M059J (cell line): ENCODE measurements around the gene TSPAN15. TPM values are rescaled to one million over a fixed set of nuclear protein-coding genes. Genes with fewer than 3 reads are reported as not detected.

Experiments
- DNase-seq: peaks from one replicate; pipeline ENCODE4 v3.0.0-alpha.2; 2012; ENCODE audit warnings: low read depth
- total RNA-seq: library from RNA; depleted of rRNA; stranded (reverse); fragments of >200 nt; shearing (Covaris generic); gene quantifications from 2 replicates; pipeline ENCODE4 v1.2.3, GENCODE V29; 2014; rRNA removed

Gene TSPAN15
- 109 and 179 TPM in 2 replicates for total RNA-seq

- DNase-seq, result peak; percentile 85
These were observed at the start of gene TSPAN15 for GRCh38 chr10:69451209-69451783. TSPAN15 (plus strand) TSS chr10:69451465; CDS start chr10:69451595, 130 bp downstream.

- DNase-seq, result no peak
These were observed 48.9 kb upstream of the TSPAN15 start for GRCh38 chr10:69402386-69402785.

GRCh38 chr10:69403066-69403465, 48.2 kb upstream of the TSPAN15 start:
- DNase-seq, result no peak

GRCh38 chr10:69403519-69403918, 47.7 kb upstream of the TSPAN15 start:
- peak; percentile 75 for DNase-seq

GRCh38 chr10:69404786-69405185, 46.5 kb upstream of the TSPAN15 start:
- no peak for DNase-seq

- DNase-seq, result no peak
These were observed 46.0 kb upstream of the TSPAN15 start for GRCh38 chr10:69405221-69405620.

GRCh38 chr10:69406302-69406811, 44.9 kb upstream of the TSPAN15 start:
- peak; percentile 42 for DNase-seq

- no peak for DNase-seq
These were observed 44.3 kb upstream of the TSPAN15 start for GRCh38 chr10:69406816-69407580.

GRCh38 chr10:69407621-69408301, 43.5 kb upstream of the TSPAN15 start:
- peak; percentile 30 for DNase-seq

- peak; percentile 89 for DNase-seq
These were observed 42.7 kb upstream of the TSPAN15 start for GRCh38 chr10:69408318-69409175.

- no peak for DNase-seq
These were observed 42.1 kb upstream of the TSPAN15 start for GRCh38 chr10:69409176-69409495.

- DNase-seq, result no peak
These were observed 41.3 kb upstream of the TSPAN15 start for GRCh38 chr10:69409968-69410367.

- DNase-seq, result no peak
These were observed 40.8 kb upstream of the TSPAN15 start for GRCh38 chr10:69410487-69410886.

- no peak for DNase-seq
These were observed 39.8 kb upstream of the TSPAN15 start for GRCh38 chr10:69411476-69411875.

GRCh38 chr10:69412232-69412790, 39.0 kb upstream of the TSPAN15 start:
- DNase-seq, result no peak

- peak; percentile 57 for DNase-seq
These were observed 37.9 kb upstream of the TSPAN15 start for GRCh38 chr10:69413221-69413865.

- no peak for DNase-seq
These were observed 36.9 kb upstream of the TSPAN15 start for GRCh38 chr10:69414036-69415018.

GRCh38 chr10:69415049-69415448, 36.2 kb upstream of the TSPAN15 start:
- no peak for DNase-seq

- DNase-seq, result no peak
These were observed 35.3 kb upstream of the TSPAN15 start for GRCh38 chr10:69415951-69416350.

GRCh38 chr10:69416695-69417094, 34.6 kb upstream of the TSPAN15 start, which contains the start of gene TACR2:
TACR2 (minus strand) TSS chr10:69416918; CDS start chr10:69416323, 595 bp downstream.
- DNase-seq, result no peak
